HL-60 (cell line): ENCODE results near the gene SEMA7A.

Experiments used
- GABPA ChIP-seq: IDR thresholded peaks from 2 replicates; pipeline ENCODE4 v1.6.1; 2012; ENCODE audit warnings: low read depth
- POLR2AphosphoS5 ChIP-seq: IDR thresholded peaks from 2 replicates; pipeline ENCODE4 v1.6.1; 2012; ENCODE audit warnings: low read depth
- SPI1 ChIP-seq: IDR thresholded peaks from 2 replicates; pipeline ENCODE4 v1.6.1; 2012; ENCODE audit warnings: low read depth, mild to moderate bottlenecking, borderline replicate concordance
- TF ChIP-seq, protein P1 (sequence below): IDR thresholded peaks from one replicate; pipeline ENCODE4 v1.5.1; 2011; ENCODE audit warnings: low read length, control low read depth, inconsistent platforms; ENCODE audit not compliant: insufficient read depth
- TF ChIP-seq, protein P2 (sequence below): IDR thresholded peaks from 2 replicates; pipeline ENCODE4 v1.6.1; 2012; ENCODE audit warnings: low read depth; ENCODE audit not compliant: insufficient replicate concordance

DNA sequence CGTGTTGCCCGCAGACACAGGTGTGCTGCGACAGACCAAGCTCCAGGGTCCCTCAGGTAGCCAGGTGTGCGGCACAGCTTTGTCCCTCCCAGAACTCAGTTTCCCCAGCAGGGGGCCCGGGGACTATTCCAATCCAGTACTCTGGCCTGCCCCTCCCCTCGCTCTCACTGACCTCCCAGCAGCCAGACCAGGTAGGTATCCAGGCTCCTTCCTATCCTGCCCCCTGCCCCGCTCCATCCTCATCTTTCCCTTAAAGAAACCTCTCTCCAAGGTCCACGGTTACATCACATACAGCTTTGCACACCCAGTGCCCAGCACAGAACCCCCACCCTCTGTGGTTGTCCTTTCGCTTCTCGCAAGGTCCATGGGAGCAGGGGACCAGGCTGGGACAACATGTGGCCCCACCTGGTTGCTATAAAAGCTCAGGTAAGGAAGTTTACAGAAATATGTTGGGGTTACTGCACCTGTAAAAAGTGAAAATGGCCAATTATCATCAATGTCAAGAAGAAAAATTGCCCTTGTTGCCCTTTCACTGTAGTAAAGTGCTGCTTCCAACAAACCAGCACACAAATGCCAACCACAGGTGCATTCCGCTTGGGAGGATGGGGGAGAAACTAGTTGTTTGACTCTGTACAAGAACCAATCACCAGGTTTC lies 59.0 kb downstream of the SEMA7A start:
- TF ChIP-seq, protein P1, sequence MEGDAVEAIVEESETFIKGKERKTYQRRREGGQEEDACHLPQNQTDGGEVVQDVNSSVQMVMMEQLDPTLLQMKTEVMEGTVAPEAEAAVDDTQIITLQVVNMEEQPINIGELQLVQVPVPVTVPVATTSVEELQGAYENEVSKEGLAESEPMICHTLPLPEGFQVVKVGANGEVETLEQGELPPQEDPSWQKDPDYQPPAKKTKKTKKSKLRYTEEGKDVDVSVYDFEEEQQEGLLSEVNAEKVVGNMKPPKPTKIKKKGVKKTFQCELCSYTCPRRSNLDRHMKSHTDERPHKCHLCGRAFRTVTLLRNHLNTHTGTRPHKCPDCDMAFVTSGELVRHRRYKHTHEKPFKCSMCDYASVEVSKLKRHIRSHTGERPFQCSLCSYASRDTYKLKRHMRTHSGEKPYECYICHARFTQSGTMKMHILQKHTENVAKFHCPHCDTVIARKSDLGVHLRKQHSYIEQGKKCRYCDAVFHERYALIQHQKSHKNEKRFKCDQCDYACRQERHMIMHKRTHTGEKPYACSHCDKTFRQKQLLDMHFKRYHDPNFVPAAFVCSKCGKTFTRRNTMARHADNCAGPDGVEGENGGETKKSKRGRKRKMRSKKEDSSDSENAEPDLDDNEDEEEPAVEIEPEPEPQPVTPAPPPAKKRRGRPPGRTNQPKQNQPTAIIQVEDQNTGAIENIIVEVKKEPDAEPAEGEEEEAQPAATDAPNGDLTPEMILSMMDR, result no peak
- TF ChIP-seq POLR2AphosphoS5 (no peak), GABPA (no peak), SPI1 (no peak)
- TF ChIP-seq, protein P2, sequence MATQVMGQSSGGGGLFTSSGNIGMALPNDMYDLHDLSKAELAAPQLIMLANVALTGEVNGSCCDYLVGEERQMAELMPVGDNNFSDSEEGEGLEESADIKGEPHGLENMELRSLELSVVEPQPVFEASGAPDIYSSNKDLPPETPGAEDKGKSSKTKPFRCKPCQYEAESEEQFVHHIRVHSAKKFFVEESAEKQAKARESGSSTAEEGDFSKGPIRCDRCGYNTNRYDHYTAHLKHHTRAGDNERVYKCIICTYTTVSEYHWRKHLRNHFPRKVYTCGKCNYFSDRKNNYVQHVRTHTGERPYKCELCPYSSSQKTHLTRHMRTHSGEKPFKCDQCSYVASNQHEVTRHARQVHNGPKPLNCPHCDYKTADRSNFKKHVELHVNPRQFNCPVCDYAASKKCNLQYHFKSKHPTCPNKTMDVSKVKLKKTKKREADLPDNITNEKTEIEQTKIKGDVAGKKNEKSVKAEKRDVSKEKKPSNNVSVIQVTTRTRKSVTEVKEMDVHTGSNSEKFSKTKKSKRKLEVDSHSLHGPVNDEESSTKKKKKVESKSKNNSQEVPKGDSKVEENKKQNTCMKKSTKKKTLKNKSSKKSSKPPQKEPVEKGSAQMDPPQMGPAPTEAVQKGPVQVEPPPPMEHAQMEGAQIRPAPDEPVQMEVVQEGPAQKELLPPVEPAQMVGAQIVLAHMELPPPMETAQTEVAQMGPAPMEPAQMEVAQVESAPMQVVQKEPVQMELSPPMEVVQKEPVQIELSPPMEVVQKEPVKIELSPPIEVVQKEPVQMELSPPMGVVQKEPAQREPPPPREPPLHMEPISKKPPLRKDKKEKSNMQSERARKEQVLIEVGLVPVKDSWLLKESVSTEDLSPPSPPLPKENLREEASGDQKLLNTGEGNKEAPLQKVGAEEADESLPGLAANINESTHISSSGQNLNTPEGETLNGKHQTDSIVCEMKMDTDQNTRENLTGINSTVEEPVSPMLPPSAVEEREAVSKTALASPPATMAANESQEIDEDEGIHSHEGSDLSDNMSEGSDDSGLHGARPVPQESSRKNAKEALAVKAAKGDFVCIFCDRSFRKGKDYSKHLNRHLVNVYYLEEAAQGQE, result no peak
